ENCODE results near the gene CR1L.

CR1L gene

GRCh38 chr1:207666342-207666741, 21.4 kb downstream of the CR1L start:
- Histone ChIP-seq H4K20me1 (ENCODE audit: insufficient read depth, low read length) (no peaks in the 10 kb centered on the region), H3K4me3 (ENCODE audit: low read depth, low read length, poor library complexity, severe bottlenecking) (no peak overlapping the region)

GRCh38 chr1:207669528-207670009, 24.6 kb downstream of the CR1L start:
- Histone ChIP-seq H2AFZ (ENCODE audit: low read length) (no peak overlapping the region), H3K79me2 (ENCODE audit: insufficient read depth, low read length) (no peaks in the 10 kb centered on the region), H3K4me2 (ENCODE audit: low read length) (no peak overlapping the region)

More at GRCh38 chr1:207666342-207666741, 21.4 kb downstream of the CR1L start:
- Histone ChIP-seq H3K9ac (ENCODE audit: low read length) (no peak overlapping the region), H2AFZ (ENCODE audit: low read length) (no peak overlapping the region), H3K4me2 (ENCODE audit: low read length) (no peak overlapping the region), H3K27ac (ENCODE audit: low read depth, low read length, poor library complexity, severe bottlenecking) (no peak overlapping the region), H3K4me1 (ENCODE audit: insufficient read depth, low read length, severe bottlenecking) (no peaks in the 10 kb centered on the region), H3K27me3 (ENCODE audit: insufficient read depth, low read length) (no peaks in the 10 kb centered on the region), H3K9me2 (ENCODE audit: low read depth, low read length) (no peaks in the 10 kb centered on the region), H3K36me3 (ENCODE audit: insufficient read depth, low read length) (no peaks in the 10 kb centered on the region), H3K9me3 (ENCODE audit: low read length) (no peaks in the 10 kb centered on the region), H3K79me2 (ENCODE audit: insufficient read depth, low read length) (no peaks in the 10 kb centered on the region), H3F3A (ENCODE audit: insufficient read depth, low read length) (no peaks in the 10 kb centered on the region)
- TF ChIP-seq CTCF (IDR thresholded peaks at IDR 0.05; ENCODE audit: low read length), result no peak
- TF ChIP-seq EZH2 (IDR thresholded peaks at IDR 0.05; ENCODE audit: borderline replicate concordance, low read length), result no peak

GRCh38 chr1:207670192-207670591, 25.3 kb downstream of the CR1L start:
- Histone ChIP-seq H3K79me2 (ENCODE audit: insufficient read depth, low read length) (no peaks in the 10 kb centered on the region), H3K9me3 (ENCODE audit: low read length) (no peaks in the 10 kb centered on the region), H3K4me3 (ENCODE audit: low read depth, low read length, poor library complexity, severe bottlenecking) (no peak overlapping the region), H3K4me1 (ENCODE audit: insufficient read depth, low read length, severe bottlenecking) (no peaks in the 10 kb centered on the region), H2AFZ (ENCODE audit: low read length) (no peak overlapping the region), H3K9ac (ENCODE audit: low read length) (no peak overlapping the region), H4K20me1 (ENCODE audit: insufficient read depth, low read length) (no peaks in the 10 kb centered on the region), H3K36me3 (ENCODE audit: insufficient read depth, low read length) (no peaks in the 10 kb centered on the region), H3K9me2 (ENCODE audit: low read depth, low read length) (no peaks in the 10 kb centered on the region), H3K4me2 (ENCODE audit: low read length) (no peak overlapping the region), H3K27me3 (ENCODE audit: insufficient read depth, low read length) (no peaks in the 10 kb centered on the region), H3K27ac (ENCODE audit: low read depth, low read length, poor library complexity, severe bottlenecking) (no peak overlapping the region), H3F3A (ENCODE audit: insufficient read depth, low read length) (no peaks in the 10 kb centered on the region)
- TF ChIP-seq EZH2 (IDR thresholded peaks at IDR 0.05; ENCODE audit: borderline replicate concordance, low read length) (no peak), CTCF (IDR thresholded peaks at IDR 0.05; ENCODE audit: low read length) (no peak)

More at GRCh38 chr1:207669528-207670009, 24.6 kb downstream of the CR1L start:
- TF ChIP-seq EZH2 (IDR thresholded peaks at IDR 0.05; ENCODE audit: borderline replicate concordance, low read length) (no peak), CTCF (IDR thresholded peaks at IDR 0.05; ENCODE audit: low read length) (no peak)
- no peaks in the 10 kb centered on the region for H3K9me2 ChIP-seq (ENCODE audit: low read depth, low read length)
- no peaks in the 10 kb centered on the region for H3K36me3 ChIP-seq (ENCODE audit: insufficient read depth, low read length)
- H3K27me3 ChIP-seq (ENCODE audit: insufficient read depth, low read length), result no peaks in the 10 kb centered on the region
- H3K4me1 ChIP-seq (ENCODE audit: insufficient read depth, low read length, severe bottlenecking), result no peaks in the 10 kb centered on the region
- no peak overlapping the region for H3K4me3 ChIP-seq (ENCODE audit: low read depth, low read length, poor library complexity, severe bottlenecking)
- H3F3A ChIP-seq (ENCODE audit: insufficient read depth, low read length), result no peaks in the 10 kb centered on the region
- no peaks in the 10 kb centered on the region for H3K9me3 ChIP-seq (ENCODE audit: low read length)
- no peaks in the 10 kb centered on the region for H4K20me1 ChIP-seq (ENCODE audit: insufficient read depth, low read length)
- no peak overlapping the region for H3K9ac ChIP-seq (ENCODE audit: low read length)
- no peak overlapping the region for H3K27ac ChIP-seq (ENCODE audit: low read depth, low read length, poor library complexity, severe bottlenecking)
